GM21367 (cell line): ENCODE results near the gene RAB37.

Experiments
- ATAC-seq: cut with Tn5 transposase; IDR thresholded peaks from one replicate; pipeline ENCODE4 v1.9.1; 2021; ENCODE audit not compliant: unreplicated experiment

Gene RAB37

GRCh38 chr17:74776990-74777389 lies 39.9 kb downstream of the RAB37 start:
- ATAC-seq = no peak

GRCh38 chr17:74777901-74778515 lies 41.0 kb downstream of the RAB37 start:
- ATAC-seq = no peak

GRCh38 chr17:74778960-74779359 lies 41.9 kb downstream of the RAB37 start:
- no peak for ATAC-seq

GRCh38 chr17:74779501-74779900 lies 42.4 kb downstream of the RAB37 start:
- ATAC-seq = no peak

- peak; percentile 40 for ATAC-seq
Measured at GRCh38 chr17:74779948-74780400, 42.9 kb downstream of the RAB37 start.

GRCh38 chr17:74780443-74781238 lies 43.6 kb downstream of the RAB37 start:
- ATAC-seq = no peak

GRCh38 chr17:74782571-74782970 lies 45.5 kb downstream of the RAB37 start:
- no peak for ATAC-seq

- no peak for ATAC-seq
Measured at GRCh38 chr17:74784125-74784810, 47.2 kb downstream of the RAB37 start.

- no peak for ATAC-seq
Measured at GRCh38 chr17:74785096-74785980, 48.3 kb downstream of the RAB37 start.

GRCh38 chr17:74785981-74786360 lies 48.9 kb downstream of the RAB37 start:
- ATAC-seq = no peak

GRCh38 chr17:74786431-74787055 lies 49.5 kb downstream of the RAB37 start:
- no peak for ATAC-seq

GRCh38 chr17:74790161-74791058 lies 53.4 kb downstream of the RAB37 start:
- ATAC-seq = no peak

- no peak for ATAC-seq
Measured at GRCh38 chr17:74792586-74793105, 55.6 kb downstream of the RAB37 start.

- no peak for ATAC-seq
Measured at GRCh38 chr17:74795327-74796020, 58.4 kb downstream of the RAB37 start.

- no peak for ATAC-seq
Measured at GRCh38 chr17:74796211-74796610, 59.2 kb downstream of the RAB37 start.

GRCh38 chr17:74796866-74797265 lies 59.8 kb downstream of the RAB37 start:
- no peak for ATAC-seq
